HG03571 (cell line): Measurements from ENCODE around the gene PHLDB2.

Experiments
- ATAC-seq: cut with Tn5 transposase; IDR thresholded peaks from one replicate; pipeline ENCODE4 v1.9.1; 2021; ENCODE audit not compliant: unreplicated experiment

PHLDB2 gene

GRCh38 chr3:111956995-111957734 lies 98.1 kb downstream of the PHLDB2 start:
- no peak for ATAC-seq

DNA sequence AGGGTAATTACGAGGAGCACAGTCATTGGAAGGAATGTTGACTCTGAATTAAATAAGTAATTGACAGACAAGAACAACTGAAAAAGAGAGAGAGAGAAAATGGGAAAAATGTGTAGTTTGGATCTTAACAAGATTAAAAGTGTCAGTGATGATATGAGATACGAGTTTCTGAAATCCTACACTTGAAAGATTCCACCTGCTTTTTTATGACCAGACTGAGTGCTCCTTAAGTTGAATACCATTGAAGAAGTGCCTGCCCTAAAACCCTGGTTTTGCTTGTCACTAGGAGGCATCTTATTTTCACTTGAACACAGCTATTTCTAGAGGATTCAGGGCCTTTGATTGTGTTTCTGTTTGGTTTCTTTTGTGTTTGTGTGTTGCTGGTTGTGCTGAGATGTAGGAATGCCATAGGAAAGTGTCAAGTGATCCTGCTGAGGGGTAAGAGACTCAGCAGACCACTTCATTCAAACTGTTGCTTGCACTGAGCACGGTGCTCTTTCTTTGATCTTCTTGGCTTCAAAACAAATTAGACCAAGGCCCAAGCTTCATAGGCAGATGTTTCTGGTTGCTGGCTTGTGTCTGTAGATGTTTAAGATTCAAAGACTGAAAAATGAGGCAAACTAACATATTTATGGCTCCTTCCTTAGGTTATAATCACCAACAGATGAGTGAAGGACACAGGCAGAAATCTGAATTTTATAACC lies 102.5 kb downstream of the PHLDB2 start:
- ATAC-seq: no peak

GRCh38 chr3:111963424-111963823 lies 104.4 kb downstream of the PHLDB2 start:
- no peak for ATAC-seq

DNA sequence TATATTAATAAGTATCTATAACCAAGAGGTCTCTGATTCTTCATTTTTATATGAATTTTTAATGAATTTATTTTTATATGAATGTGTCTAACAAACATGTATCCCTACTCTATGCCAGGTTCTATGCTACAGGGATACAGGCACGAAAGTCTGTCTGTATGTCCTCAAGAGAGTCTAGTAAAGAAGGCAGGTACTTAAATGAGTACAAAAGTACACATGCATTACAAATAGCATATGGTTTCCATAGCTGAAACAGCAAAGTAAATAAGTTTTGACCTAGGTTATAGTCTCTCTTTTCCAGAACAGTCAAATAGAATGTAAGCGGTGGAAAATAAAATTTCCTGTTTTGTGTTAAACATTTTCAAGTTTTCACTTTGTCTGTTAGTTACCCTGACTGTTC lies 106.4 kb downstream of the PHLDB2 start:
- ATAC-seq: no peak

DNA sequence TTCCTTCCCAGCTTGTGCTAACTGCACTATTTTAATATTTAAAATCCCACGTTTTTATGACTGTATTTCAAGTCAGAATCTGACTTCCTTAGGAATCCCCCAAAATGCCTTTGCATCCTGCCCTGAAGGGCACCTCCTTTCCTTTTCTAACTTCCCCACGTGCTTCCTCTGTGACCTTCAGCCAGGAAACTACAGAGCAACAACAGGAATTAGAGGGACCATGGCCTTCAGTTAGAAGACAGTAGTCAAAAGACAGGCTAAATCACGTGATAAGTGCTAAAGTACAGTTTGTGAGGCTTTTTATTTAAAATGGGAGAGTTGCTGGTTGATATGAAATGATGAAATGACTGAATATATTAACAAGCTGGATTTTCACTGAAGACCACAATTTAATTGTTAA lies 108.0 kb downstream of the PHLDB2 start:
- no peak for ATAC-seq

DNA sequence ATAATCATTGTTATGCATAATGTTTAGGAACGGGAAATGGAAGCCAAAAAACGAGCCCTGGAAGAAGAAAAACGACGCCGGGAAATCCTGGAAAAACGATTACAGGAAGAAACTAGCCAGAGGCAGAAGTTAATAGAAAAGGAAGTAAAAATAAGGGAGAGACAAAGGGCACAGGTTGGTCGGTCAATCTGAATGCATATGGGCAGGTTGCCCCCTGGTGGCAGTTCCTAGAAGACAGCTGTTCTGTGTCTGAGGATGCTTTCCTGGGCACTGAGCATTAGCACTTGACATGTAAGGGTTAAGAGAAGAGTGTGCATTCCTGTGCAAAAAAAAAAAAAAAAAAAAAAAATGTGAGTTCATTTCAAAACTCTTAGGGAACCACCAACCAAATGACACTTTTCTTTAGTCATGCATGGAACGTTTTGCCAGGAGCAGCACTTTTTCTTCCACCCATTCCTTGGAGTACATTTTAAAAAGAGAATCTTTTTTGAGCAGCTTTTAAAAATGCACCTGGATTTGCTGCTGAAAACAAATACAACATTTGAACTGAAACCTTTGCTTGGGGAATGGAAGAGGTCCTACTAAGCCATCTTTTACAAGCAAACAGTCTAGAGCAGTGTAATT lies 108.7 kb downstream of the PHLDB2 start:
- peak; percentile 89 for ATAC-seq

DNA sequence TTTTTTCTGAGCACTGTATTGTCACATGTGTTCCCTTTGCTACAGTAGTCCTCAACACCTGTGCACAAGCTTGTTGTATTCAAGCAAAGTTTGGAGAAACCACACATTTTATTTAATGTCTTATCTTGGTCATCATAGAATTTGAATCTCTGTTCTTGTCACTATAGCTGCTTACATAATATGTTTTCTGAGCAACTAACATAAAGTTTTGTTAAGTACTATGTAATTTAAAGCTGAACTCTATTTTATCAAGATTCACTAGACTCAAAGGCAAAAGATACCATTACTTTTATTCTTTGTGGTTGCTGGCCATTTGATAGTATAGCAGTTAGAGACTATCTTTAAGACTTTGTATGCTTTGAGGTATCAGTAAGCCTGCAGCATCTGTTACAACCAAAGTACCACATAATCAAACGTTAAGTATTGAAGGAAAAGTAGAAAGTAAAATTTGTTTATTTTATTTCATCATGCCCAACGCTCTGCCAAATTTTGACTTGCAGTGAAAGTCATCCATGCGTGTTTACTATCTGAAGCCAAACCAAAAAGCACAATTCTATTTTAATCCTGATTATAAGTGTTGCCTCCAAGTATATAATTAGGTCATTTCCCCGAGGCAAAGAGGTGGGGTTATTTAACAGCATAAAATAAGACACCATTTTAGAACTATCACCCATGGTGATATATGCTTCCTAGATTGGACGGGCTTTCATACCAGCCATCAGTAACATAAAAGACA lies 109.4 kb downstream of the PHLDB2 start:
- no peak for ATAC-seq

GRCh38 chr3:111970376-111970775 lies 111.3 kb downstream of the PHLDB2 start:
- ATAC-seq: no peak

DNA sequence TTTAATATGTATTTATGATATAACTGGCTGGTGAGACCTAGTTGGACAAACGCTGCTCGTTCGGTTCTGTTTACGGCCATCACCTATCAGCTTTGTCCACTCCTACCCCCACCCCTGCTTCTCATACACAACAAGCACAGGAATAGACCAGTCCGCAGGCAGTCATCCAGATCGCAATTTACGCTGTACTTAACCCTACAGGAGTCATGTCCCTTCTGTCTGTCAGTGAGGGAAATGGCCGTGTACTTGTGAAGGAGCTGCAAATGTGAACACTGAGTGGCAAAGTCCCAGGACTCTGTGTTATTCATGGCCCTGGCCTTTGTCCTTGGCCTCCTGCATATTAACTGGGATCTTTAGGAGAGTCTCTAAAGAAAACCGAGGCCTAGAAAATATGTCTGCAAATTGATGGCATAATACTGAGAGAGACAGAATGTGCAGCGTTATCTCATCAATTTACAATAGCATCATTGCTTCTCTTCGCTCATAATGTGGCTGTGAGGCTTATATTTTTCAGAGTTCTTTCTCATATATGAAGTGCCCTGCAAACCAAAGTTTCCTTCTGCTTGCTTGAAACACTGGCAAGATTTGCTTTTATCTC lies 112.6 kb downstream of the PHLDB2 start:
- ATAC-seq: no peak

GRCh38 chr3:111972891-111973290 lies 113.8 kb downstream of the PHLDB2 start:
- no peak for ATAC-seq

DNA sequence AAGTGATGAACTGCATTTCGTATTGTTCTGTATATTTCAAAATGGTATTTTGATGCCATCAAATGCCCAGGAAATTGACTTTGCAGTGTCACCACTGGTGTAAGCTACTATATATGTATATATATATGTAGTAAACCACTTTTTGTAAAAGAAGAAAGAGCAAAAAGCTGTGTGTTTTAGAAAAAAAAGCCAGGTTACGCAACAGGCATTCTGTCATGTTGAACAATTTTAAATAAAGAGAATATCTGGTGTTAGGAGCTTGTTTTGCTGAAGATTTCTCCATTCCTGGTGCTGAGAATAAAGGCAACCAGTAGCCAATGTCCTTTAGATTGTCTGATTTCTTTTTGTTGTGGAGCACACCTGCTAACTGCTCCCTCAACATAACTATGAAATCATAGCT lies 116.1 kb downstream of the PHLDB2 start:
- no peak for ATAC-seq

GRCh38 chr3:111976254-111976653 lies 117.2 kb downstream of the PHLDB2 start:
- ATAC-seq: no peak

DNA sequence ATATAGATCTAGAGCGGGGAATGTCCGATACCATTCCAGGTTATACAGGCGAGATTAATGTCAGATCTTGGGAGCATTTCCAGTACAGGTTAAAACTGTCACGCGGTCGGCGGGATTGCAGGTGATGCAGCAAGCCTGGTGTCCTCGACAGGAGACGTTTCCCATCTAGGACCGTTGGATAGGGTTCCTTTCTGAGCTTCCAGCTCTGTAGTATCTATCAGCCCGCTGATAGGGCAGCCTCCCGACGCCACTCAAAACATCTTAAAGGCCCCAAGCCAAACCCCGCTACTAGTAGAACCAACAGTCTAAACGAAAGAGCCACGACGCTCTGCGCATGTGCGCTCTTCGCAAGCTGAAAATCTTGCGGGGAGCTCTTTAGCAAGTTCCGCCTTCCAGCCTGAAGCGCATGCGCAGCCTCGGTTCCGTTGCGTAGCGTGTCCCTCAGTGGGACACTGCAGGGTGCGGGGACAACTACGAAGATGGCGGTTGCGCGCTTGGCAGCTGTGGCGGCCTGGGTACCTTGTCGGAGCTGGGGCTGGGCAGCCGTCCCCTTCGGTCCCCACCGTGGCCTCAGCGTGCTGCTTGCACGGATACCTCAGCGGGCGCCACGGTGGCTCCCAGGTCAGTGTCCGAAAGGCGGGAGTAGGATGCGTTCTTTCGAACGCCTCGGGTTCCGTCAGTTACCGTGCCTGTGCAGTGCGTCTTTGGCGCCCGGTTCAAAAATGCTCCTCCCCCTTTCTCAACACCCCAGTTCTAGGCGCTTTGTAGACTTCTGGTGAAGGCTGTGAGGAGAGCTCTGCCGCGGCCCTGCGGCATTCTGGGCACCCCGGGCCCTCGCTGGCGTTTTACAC lies 119.7 kb downstream of the PHLDB2 start, which contains the start of gene ABHD10:
TSS of gene ABHD10 (plus strand) at position 444 of the 851 bp plus-strand sequence. CDS start at position 480, 36 bp downstream.
- ATAC-seq: peak; percentile 93

GRCh38 chr3:111979434-111980038 lies 120.5 kb downstream of the PHLDB2 start:
- peak; percentile 36 for ATAC-seq

- ATAC-seq: no peak
Observed at GRCh38 chr3:111980716-111981456, 121.8 kb downstream of the PHLDB2 start.

DNA sequence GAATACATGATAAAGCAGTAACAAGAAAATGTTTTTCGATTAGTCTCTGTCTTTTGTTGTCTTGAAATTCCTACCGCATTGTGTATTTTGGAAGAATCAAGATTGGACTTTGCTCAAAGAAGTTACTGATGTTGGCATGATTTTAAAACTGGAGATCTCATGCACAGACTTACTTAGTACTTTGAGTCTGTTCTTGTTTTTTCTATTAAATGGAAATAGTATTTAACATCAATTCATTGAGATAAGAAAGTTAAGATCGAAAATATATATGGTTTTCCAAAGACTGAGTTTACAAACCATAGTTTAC lies 122.3 kb downstream of the PHLDB2 start:
- ATAC-seq: no peak

DNA sequence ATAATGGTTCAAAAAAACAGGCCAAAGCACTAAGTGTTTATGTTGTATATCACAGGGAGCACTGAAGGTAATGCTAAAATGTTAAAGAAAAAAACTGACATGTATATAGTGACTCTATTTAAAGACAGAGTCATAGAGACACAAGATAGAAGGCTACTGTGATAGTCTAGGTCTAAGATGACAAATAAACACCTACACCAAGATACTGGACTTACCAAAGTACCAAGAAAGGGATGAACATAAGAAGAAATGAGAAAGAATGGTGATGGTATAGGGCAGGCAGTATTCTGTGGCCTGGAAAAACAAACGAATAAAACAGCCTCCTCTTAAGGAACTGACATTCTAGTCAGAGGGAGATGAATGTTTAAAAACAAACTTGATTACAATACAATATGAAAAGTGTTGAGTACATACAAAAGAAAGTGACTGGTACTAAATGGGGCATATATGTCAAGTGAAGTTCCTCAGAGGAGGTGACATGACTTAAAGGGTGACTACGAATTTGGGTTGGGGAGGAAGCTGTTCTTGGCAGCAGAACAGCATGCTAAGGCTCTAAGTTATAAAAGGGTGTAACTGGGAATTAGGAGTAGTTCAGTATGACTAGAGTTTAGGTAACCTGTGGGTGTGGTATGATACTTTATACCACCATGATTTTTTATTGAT lies 125.7 kb downstream of the PHLDB2 start:
- no peak for ATAC-seq

DNA sequence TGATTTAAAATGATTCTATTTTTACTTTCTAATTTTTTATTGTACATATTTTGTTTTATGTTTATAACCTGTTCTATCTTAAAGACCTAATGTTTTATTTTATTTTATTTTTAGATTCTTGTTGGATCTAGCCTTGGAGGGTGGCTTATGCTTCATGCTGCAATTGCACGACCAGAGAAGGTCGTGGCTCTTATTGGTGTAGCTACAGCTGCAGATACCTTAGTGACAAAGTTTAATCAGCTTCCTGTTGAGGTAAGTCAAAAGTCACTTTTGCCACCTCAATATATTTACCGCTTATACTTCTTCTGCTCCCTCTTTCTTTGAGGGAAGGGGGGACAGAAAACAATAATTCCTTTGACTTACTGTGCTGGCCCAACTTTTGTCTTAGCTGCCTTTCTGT lies 127.7 kb downstream of the PHLDB2 start:
- no peak for ATAC-seq
